ENCODE data around the gene HKDC1. TPM values are rescaled to one million over a fixed set of nuclear protein-coding genes. Genes with fewer than 3 reads are reported as not detected.

Gene HKDC1
- total RNA-seq, 1 experiment from 2014 or later: 0.68 TPM

GRCh38 chr10:69272624-69273023 is 52.5 kb downstream of the HKDC1 start:
- BruUV-seq (replicated peaks): no TSS peak
- H3K27ac Mint-ChIP-seq (ENCODE audit: low read depth, unreplicated experiment): no peak overlapping the region
- intact Hi-C loops (cut with micrococcal nuclease): no loop called here

GRCh38 chr10:69275444-69275843 is 55.3 kb downstream of the HKDC1 start:
- no TSS peak for BruUV-seq (replicated peaks)
- H3K27me3 Mint-ChIP-seq (ENCODE audit: insufficient read depth, unreplicated experiment): no peaks in the 10 kb centered on the region
- H3K4me3 Mint-ChIP-seq (ENCODE audit: unreplicated experiment): no peak overlapping the region
- no peak for DNase-seq (ENCODE audit: unreplicated experiment)
- no peak overlapping the region for H3K27ac Mint-ChIP-seq (ENCODE audit: low read depth, unreplicated experiment)
- no peaks in the 10 kb centered on the region for H3K4me1 Mint-ChIP-seq (ENCODE audit: insufficient read depth, unreplicated experiment)
- ChIA-PET CTCF (no interaction called here), POLR2A (interaction anchor here (1.2 kb wide), 1 partner anchor 125 kb away, joined by 4 read pairs; no protein-coding TSS in a partner anchor)
- H3K9me3 Mint-ChIP-seq (ENCODE audit: unreplicated experiment): peaks cover 9% of the 10 kb centered on the region
- no peaks in the 10 kb centered on the region for H3K36me3 Mint-ChIP-seq (ENCODE audit: insufficient read depth, unreplicated experiment)
- intact Hi-C loops (cut with micrococcal nuclease): no loop called here
- no peak for TF ChIP-seq CTCF (IDR thresholded peaks at IDR 0.05; ENCODE audit: unreplicated experiment)

More at GRCh38 chr10:69272624-69273023, 52.5 kb downstream of the HKDC1 start:
- Mint-ChIP-seq H3K36me3 (ENCODE audit: insufficient read depth, unreplicated experiment) (no peaks in the 10 kb centered on the region), H3K4me3 (ENCODE audit: unreplicated experiment) (no peak overlapping the region), H3K4me1 (ENCODE audit: insufficient read depth, unreplicated experiment) (peaks cover 13% of the 10 kb centered on the region), H3K9me3 (ENCODE audit: unreplicated experiment) (peaks cover 9% of the 10 kb centered on the region), H3K27me3 (ENCODE audit: insufficient read depth, unreplicated experiment) (no peaks in the 10 kb centered on the region)
- DNase-seq (ENCODE audit: unreplicated experiment): no peak
- no peak for TF ChIP-seq CTCF (IDR thresholded peaks at IDR 0.05; ENCODE audit: unreplicated experiment)
- POLR2A ChIA-PET: interaction anchor here (0.6 to 1.6 kb wide), 2 partner anchors 22 to 67 kb away, joined by 3 read pairs; no protein-coding TSS in a partner anchor
- CTCF ChIA-PET: interaction anchor here (0.6 kb wide), 1 partner anchor 420 kb away, joined by 3 read pairs; no protein-coding TSS in a partner anchor

- no peak overlapping the region for H3K27ac Mint-ChIP-seq (ENCODE audit: low read depth, unreplicated experiment)
- no peaks in the 10 kb centered on the region for H3K36me3 Mint-ChIP-seq (ENCODE audit: insufficient read depth, unreplicated experiment)
- no peaks in the 10 kb centered on the region for H3K4me1 Mint-ChIP-seq (ENCODE audit: insufficient read depth, unreplicated experiment)
- TF ChIP-seq CTCF (IDR thresholded peaks at IDR 0.05; ENCODE audit: unreplicated experiment): no peak
- no peaks in the 10 kb centered on the region for H3K27me3 Mint-ChIP-seq (ENCODE audit: insufficient read depth, unreplicated experiment)
- intact Hi-C loops (cut with micrococcal nuclease): no loop called here
- ChIA-PET POLR2A (interaction anchor here (1.2 to 1.4 kb wide), 2 partner anchors 20 to 124 kb away, joined by 3 to 4 read pairs; no protein-coding TSS in a partner anchor), CTCF (no interaction called here)
- no TSS peak for BruUV-seq (replicated peaks)
- DNase-seq (ENCODE audit: unreplicated experiment): no peak
- H3K9me3 Mint-ChIP-seq (ENCODE audit: unreplicated experiment): peaks cover 9% of the 10 kb centered on the region
- H3K4me3 Mint-ChIP-seq (ENCODE audit: unreplicated experiment): no peak overlapping the region
Observed at GRCh38 chr10:69276503-69276902, 56.4 kb downstream of the HKDC1 start.

- Mint-ChIP-seq H3K27me3 (ENCODE audit: insufficient read depth, unreplicated experiment) (no peaks in the 10 kb centered on the region), H3K27ac (ENCODE audit: low read depth, unreplicated experiment) (no peak within 1 kb of the TSS), H3K4me1 (ENCODE audit: insufficient read depth, unreplicated experiment) (no peaks in the 10 kb centered on the region), H3K9me3 (ENCODE audit: unreplicated experiment) (peaks cover 7% of the 10 kb centered on the region), H3K36me3 (ENCODE audit: insufficient read depth, unreplicated experiment) (no peaks in the 10 kb centered on the region), H3K4me3 (ENCODE audit: unreplicated experiment) (no peak within 1 kb of the TSS)
- POLR2A ChIA-PET: interaction anchor here (0.6 to 0.9 kb wide), 2 partner anchors 15 to 20 kb away, joined by 3 to 4 read pairs; no protein-coding TSS in a partner anchor
- TF ChIP-seq CTCF (IDR thresholded peaks at IDR 0.05; ENCODE audit: unreplicated experiment): no peak
- intact Hi-C loops (cut with micrococcal nuclease): no loop called here
- DNase-seq (ENCODE audit: unreplicated experiment): no peak
- BruUV-seq (replicated peaks): no TSS peak
- CTCF ChIA-PET: interaction anchor here (0.6 to 0.9 kb wide), 2 partner anchors 15 to 229 kb away, joined by 3 to 4 read pairs; no protein-coding TSS in a partner anchor
Observed at GRCh38 chr10:69278446-69278963, 58.4 kb downstream of the HKDC1 start, which contains the start of gene HK1. Gene HK1 (plus strand): TSS chr10:69278496.

Data from MCF 10A (cell line).